Measurements from ENCODE around the gene AGR3.

- TF ChIP-seq CTCF (conservative IDR thresholded peaks at IDR 0.05) (no peak), EZH2 (IDR thresholded peaks at IDR 0.05; ENCODE audit: low read depth) (no peak)
Measured at GRCh38 chr7:16838386-16838785, 43.4 kb downstream of the AGR3 start.

All from PC-9 (cell line).